GM18505 (cell line): ENCODE measurements around the gene PODXL.
"Not testable (repeated sequence)": the region's sequence is repeated elsewhere in the genome, so short reads cannot be mapped to it uniquely, and the experiment has no call there.

Experiments used
- ATAC-seq: cut with Tn5 transposase; IDR thresholded peaks from one replicate; pipeline ENCODE4 v1.9.1; 2021; ENCODE audit not compliant: unreplicated experiment
- POLR2A ChIP-seq: IDR thresholded peaks from 4 replicates; pipeline ENCODE4 v1.6.1; 2011; ENCODE audit warnings: borderline replicate concordance; ENCODE audit not compliant: insufficient read depth, insufficient read length; ENCODE audit errors: extremely low read depth

Gene PODXL

DNA sequence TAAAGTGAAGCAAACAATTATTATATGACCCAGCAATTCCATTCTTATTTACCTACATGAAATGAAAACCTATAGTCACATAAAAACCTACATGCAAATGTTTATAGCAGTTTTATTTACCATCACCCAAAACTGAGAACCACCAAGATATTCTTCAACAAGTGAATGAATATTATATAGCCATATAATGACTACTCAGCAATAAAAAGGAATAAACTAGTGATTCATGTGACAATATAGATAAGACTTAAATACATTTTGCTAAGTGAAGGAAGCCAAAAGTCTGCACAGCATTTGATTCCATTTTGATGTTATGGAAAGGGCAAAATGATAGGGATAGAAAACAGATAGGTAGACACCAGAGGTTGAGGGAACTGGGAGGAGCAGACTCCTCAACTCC lies 31.7 kb downstream of the PODXL start:
- TF ChIP-seq POLR2A = no peak
- ATAC-seq = no peak

- TF ChIP-seq POLR2A = no peak
- ATAC-seq = no peak
These were observed 32.3 kb downstream of the PODXL start for GRCh38 chr7:131524115-131524514.

DNA sequence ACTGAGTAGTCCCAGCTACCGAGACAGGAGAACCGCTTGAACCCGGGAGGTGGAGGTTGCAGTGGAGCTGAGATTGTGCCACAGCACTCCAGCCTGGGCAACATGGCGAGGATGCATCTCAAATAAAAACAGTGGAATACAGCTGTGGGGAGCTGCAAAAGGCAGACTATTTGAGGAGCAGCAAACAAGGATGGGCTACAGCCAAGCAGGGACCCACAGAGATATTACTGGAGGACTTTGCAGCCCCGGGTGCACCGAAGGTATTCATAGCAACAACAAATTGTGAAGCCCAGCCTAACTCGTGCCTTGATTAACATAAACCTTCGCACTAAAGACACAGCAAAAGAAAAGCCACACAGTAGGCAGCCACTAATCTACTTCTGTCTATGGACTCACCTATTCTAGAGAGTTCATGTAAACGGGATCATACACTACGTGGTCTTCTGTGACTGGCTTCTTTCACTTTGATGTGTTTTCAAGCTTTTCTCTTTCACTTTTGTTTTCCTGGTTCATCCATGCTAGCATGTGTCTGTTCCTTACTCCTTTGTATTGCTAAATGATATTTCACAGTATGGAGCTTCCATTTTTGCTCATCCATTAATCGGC lies 34.0 kb downstream of the PODXL start:
- ATAC-seq = no peak
- TF ChIP-seq POLR2A = no peak

DNA sequence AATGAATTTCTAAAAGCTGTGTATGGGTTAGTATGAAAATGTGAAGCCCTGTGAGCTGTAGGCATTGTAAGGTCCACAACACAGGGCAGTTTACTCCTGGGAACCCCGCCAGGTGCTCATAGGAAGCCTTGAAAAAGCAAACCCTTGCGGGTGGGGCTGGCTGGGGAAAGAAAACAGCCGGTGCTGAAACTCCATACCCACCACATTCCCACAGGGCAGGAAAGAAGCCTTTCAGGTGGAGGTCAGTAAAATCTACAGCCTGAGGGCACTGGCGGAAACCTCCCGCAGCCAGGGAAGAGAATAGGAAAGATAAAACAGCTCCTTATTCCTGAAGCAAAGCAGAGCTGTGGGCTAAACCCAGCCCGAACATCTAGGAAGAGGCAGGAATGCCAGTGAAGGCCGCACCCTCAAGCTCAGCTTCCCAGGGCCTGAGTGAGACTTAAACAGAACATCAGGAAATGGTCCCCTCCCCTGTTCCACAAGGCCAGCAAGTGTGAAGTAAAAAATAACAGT lies 34.7 kb downstream of the PODXL start:
- no peak for ATAC-seq
- no peak for TF ChIP-seq POLR2A

DNA sequence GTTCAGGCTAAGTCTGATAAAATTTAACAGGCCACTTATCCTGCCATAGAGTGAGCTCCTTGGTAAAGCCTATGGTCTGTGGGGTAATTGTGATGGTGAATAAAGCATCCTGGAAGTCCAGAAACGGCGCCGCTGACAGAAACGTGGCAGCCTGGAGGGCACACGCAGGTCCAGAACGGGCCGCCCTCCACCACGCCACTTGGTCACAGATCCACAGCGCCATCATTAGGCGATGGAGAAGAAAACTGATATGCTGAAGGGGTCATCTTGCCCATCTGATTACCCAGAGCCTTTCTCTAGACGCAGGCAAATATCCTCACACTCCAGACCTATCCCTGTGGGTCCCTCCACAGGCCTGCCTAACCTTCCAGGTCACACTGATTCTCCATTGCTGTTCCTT lies 37.8 kb downstream of the PODXL start:
- no peak for ATAC-seq

GRCh38 chr7:131517218-131517923 lies 39.1 kb downstream of the PODXL start:
- no peak for TF ChIP-seq POLR2A
- ATAC-seq = no peak

More for the DNA sequence above, 37.8 kb downstream of the PODXL start:
- TF ChIP-seq POLR2A = no peak

DNA sequence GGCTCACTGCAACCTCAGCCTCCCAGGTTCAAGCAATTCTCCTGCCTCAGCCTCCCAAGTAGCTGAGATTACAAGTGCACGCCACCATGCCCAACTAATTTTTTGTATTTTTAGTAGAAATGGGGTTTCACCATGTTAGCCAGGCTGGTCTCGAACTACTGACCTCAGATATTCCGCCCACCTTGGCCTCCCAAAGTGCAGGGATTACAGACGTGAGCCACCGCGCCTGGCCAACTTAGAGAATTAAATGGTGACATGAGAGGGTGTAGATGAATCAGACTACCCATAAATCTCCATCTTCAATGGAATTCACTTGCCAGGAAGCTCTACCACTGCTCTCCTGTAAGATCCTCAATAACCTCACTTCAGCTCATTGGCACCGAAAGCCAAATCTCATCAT lies 41.0 kb downstream of the PODXL start:
- not testable (repeated sequence) for ATAC-seq

- TF ChIP-seq POLR2A = no peak
- peak; percentile 86 for ATAC-seq
These were observed 43.0 kb downstream of the PODXL start for GRCh38 chr7:131513245-131514061.

GRCh38 chr7:131511774-131512535 lies 44.5 kb downstream of the PODXL start:
- no peak for ATAC-seq

GRCh38 chr7:131511071-131511470 lies 45.4 kb downstream of the PODXL start:
- no peak for ATAC-seq
- no peak for TF ChIP-seq POLR2A

More at GRCh38 chr7:131511774-131512535, 44.5 kb downstream of the PODXL start:
- TF ChIP-seq POLR2A = no peak

GRCh38 chr7:131509781-131510180 lies 46.6 kb downstream of the PODXL start:
- TF ChIP-seq POLR2A = no peak
- ATAC-seq = no peak

DNA sequence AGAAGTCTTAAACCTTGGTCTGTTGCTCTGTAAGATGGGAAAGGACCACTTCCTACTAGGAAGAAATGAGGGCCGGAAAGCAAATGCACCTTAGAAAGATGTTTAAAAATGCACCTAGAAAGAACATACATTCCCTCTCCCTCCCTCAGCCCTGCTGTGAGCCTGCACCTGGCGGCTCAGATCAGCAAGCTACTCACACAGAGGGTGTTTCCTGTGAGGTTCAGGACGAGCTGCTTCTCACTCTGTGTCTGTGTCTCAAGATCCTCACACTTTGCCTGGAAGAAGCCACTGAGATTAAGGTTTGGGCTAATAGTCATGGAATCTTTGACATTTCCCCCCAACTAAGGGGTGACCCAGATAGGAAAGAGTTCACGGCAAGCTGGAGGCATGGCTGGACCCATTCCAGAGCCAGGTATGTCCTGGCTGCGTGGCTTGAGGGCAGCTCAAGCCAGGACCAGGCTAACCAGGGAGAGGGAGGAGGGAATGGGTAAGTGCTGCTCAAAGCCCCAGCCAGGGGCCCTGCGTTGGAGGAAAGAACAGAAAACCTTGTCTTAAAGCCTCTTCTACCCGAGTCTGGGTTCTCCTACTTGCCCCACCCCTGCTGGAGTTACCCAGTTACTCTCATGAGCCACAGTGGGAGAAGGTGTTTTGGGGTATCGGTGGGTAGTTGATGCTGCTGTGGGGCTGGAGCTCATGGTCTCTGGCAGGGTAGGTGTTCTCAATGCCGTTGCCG lies 47.5 kb downstream of the PODXL start:
- TF ChIP-seq POLR2A = no peak
- no peak for ATAC-seq
